HG03378 (cell line): ENCODE data around the gene SCN2B.

Experiments
- ATAC-seq: cut with Tn5 transposase; IDR thresholded peaks from one replicate; pipeline ENCODE4 v1.9.1; 2021; ENCODE audit warnings: mild to moderate bottlenecking, moderate library complexity; ENCODE audit not compliant: unreplicated experiment

The SCN2B gene

GRCh38 chr11:118175031-118175992 is 1.1 kb downstream of the SCN2B start:
- no peak for ATAC-seq

- ATAC-seq = no peak
Observed at GRCh38 chr11:118174006-118174567, 2.4 kb downstream of the SCN2B start.

GRCh38 chr11:118172356-118172755 is 4.1 kb downstream of the SCN2B start:
- no peak for ATAC-seq

- no peak for ATAC-seq
Observed at GRCh38 chr11:118171269-118172062, 5.0 kb downstream of the SCN2B start.

GRCh38 chr11:118170882-118171268 is 5.6 kb downstream of the SCN2B start:
- ATAC-seq = no peak

- no peak for ATAC-seq
Observed at GRCh38 chr11:118170231-118170630, 6.2 kb downstream of the SCN2B start.

- no peak for ATAC-seq
Observed at GRCh38 chr11:118169300-118170140, 6.9 kb downstream of the SCN2B start.

- ATAC-seq = no peak
Observed at GRCh38 chr11:118168751-118169150, 7.7 kb downstream of the SCN2B start.

- ATAC-seq = no peak
Observed at GRCh38 chr11:118168316-118168715, 8.1 kb downstream of the SCN2B start.

- no peak for ATAC-seq
Observed at GRCh38 chr11:118167906-118168305, 8.5 kb downstream of the SCN2B start.

GRCh38 chr11:118167253-118167652 is 9.2 kb downstream of the SCN2B start:
- no peak for ATAC-seq

- ATAC-seq = no peak
Observed at GRCh38 chr11:118166641-118167040, 9.8 kb downstream of the SCN2B start.

- no peak for ATAC-seq
Observed at GRCh38 chr11:118164885-118165284, 11.6 kb downstream of the SCN2B start.

GRCh38 chr11:118163494-118163893 is 12.9 kb downstream of the SCN2B start:
- no peak for ATAC-seq

- ATAC-seq = no peak
Observed at GRCh38 chr11:118162846-118163245, 13.6 kb downstream of the SCN2B start.

GRCh38 chr11:118161786-118162185 is 14.7 kb downstream of the SCN2B start:
- ATAC-seq = no peak

- ATAC-seq = no peak
Observed at GRCh38 chr11:118157186-118157895, 19.1 kb downstream of the SCN2B start.

- no peak for ATAC-seq
Observed at GRCh38 chr11:118156531-118157185, 19.8 kb downstream of the SCN2B start.

GRCh38 chr11:118155776-118156530 is 20.5 kb downstream of the SCN2B start:
- no peak for ATAC-seq
